HUDEP-2 (cell line): ENCODE results near the gene CDH12.
"Not testable (repeated sequence)": the region's sequence is repeated elsewhere in the genome, so short reads cannot be mapped to it uniquely, and the experiment has no call there.

Experiments used
- DNase-seq, 76 experiments: peaks; one replicate each; lab custom pipeline; 2025; ENCODE audit not compliant: unreplicated experiment in 76 of 76; lab: John Stamatoyannopoulos, UW

CDH12 gene

DNA sequence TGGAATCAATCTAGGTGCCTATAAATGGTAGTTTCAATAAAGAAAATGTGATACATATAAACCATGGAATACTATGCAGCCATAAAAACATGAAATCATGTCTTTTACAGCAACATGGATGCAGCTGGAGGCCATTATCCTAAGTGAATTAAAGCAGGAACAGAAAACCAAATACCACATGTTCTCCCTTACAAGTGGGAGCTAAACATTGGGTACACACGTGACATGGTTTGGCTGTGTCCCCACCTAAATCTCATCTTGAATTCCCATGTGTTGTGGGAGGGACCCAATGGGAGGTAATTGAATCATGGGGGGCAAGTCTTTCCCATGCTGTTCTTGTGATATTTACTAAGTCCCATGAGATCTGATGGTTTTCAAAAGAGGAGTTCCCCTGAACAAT is 78.9 kb downstream of the CDH12 start:
- not testable (repeated sequence) for DNase-seq

DNA sequence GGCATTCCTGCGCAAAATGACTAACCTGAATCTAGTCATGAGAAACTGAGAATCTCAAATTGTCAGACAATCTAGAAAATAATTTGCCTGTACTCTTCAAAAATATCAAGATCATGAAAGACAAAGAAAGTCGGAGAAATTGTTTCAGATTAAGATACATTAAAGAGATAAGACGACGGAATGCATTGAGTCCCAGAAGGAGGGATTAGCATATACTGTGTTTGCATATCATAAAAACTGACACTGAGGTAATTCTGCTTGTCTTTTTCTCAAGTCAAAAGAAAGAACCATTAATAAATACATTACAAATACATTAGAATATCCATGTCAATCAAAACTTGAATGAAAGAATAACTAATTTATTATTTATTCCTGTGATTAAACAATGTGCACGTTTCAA is 88.4 kb downstream of the CDH12 start:
- no peak for DNase-seq

- DNase-seq: peak in 3 of 76 experiments; percentile 14 to 25 (median 22)
Observed at GRCh38 chr5:22757776-22758175, 95.4 kb downstream of the CDH12 start.

DNA sequence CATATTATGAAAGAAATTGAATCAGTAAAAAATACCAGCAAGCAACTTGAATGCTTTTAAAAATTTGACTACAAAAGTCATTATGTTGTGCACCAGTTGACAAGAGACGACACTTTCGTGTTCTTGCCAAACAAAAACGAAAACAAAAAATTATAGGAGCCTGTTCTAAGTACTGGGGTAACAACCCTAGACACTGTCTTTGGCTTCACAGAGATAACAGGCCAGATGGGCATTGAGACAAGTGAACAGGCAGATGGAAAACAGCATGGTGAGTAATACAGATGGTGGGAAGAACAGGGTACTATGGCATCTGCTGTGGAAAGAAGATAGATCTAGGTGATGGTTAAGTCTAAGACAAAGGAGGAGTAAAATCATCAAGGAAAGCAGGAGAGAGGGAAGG is 99.0 kb downstream of the CDH12 start:
- DNase-seq: peak in 19 of 76 experiments; percentile 1 to 70 (median 31)

GRCh38 chr5:22751536-22751935 is 101.6 kb downstream of the CDH12 start:
- DNase-seq: no peak

GRCh38 chr5:22736443-22737003 is 116.6 kb downstream of the CDH12 start:
- no peak for DNase-seq

DNA sequence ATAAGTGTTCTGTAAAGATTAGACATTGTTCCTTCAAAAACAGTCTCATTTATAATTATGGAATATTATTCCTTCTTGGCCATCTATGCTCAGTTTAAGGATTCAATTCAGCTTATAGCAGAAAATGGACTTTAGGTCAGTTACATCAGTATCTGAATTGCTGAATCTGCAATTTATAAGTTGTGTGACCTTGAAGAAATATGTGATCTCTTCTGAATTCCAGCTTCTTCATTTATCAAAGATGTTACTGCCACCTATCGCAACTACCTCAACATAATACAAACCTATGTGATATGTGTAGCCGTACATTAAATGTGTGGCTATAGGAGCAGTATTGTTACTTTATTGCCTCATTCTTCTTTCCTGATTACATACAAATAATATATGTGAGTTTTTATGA is 118.2 kb downstream of the CDH12 start:
- no peak for DNase-seq

DNA sequence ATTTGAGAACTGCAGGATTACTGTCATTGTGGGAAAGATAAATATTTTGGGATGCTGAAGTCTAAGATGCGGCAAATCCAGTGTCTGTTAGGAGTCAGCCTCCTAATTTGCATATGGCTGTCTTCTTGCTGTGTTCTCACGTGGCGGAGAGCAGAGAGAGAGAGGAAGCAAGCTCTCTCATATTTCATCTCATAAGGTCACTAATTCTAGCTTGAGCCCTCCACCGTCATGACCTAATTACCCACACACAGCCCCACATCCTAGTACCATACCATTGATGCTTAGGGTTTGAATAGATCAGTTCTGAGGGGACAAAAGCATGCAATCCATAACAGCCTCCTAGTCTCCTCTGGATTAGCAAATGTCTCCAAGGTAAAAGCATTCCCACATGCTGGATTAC is 124.5 kb downstream of the CDH12 start:
- DNase-seq: no peak

DNA sequence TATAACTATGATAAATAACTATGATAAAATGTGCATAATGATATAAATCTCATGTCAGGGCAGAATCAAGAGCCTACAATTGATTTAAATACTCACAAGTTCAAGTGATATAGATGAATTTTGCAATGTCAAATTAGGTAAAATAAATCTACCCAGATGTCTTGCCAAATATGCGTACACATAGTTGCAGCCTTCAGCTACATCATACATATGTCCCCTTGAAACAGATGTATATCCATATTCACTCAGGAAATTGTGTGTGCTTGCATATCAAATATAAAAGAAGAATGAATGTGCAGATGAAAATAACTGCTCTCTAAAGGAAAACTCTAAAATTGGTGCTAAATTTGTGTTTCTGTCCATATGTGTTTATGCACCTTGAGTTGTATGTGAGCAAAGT is 130.7 kb downstream of the CDH12 start:
- no peak for DNase-seq

DNA sequence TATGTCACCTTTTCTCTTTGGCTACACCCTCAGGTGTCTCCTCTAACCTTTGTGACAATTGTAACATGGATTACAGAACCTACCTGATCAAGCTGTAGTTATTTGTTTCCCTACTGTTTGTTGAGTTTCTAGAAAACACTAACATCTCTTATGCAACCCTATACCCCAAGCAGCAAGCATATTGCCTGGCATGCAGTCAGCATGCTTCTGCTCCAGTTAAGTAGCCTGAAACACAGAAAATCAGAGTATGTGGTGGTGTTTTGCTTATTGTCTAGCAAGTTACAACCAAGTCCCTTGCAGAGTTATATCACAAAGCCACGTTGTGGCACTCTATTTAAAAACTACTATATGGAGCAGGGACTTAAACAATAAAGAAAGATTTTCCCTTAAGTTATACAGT is 131.1 kb downstream of the CDH12 start:
- no peak for DNase-seq

GRCh38 chr5:22719842-22720241 is 133.3 kb downstream of the CDH12 start:
- no peak for DNase-seq

DNA sequence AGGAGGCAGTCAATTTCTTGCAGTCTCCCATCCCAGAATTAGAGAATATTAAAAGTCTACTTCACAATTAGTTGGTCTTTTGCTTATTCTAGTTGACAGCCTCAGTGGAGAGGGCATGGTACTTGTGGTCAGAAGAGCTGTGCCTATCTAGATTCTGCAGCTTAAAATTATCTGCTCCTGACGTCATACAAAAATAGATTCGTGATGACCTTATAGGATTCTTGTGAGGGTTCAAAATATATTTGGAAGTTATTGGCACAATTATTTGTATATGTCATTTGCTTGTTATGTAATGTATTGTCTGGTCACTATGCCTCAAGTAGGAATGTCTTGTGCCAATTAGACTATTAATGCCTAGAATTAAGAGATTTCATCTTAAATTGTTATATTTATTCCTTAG is 142.5 kb downstream of the CDH12 start:
- DNase-seq: no peak

DNA sequence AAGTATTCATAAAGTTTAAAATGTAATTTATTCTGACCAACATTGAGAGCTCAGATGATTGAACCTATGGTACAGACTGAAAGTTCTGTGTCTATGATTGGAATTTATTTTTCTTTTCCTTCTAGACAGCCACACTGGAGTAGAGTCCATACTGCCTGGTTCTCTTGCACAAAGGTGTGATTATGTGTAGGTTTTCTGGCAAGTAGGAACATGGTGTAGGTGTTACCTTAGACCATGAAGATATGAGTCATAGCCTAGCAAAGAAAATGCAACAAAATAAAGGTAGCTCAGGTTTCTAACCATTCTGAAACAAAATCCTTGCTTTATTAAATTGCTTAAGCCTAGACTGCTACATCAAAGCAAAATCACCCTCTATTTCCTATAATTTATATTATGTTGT is 143.4 kb downstream of the CDH12 start:
- DNase-seq: no peak

GRCh38 chr5:22708770-22709328 is 144.3 kb downstream of the CDH12 start:
- DNase-seq: no peak

DNA sequence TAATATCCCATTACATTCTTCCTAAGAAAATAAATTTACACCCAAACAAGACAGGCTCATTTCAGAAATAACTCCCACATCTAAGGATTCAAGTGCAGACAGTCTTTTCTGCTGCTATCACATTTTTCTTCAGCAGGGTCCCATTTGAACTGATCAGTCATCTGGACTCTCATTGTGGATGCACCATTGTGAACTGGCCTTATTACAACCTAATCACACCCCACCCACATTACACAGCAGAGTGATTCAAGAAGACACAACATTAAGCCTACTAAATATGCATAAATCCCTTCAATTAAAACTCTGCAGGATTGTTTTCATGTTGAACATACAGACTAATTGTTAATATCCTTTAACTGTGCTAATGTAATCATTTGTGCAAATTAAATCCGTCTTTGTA is 146.2 kb downstream of the CDH12 start:
- no peak for DNase-seq

DNA sequence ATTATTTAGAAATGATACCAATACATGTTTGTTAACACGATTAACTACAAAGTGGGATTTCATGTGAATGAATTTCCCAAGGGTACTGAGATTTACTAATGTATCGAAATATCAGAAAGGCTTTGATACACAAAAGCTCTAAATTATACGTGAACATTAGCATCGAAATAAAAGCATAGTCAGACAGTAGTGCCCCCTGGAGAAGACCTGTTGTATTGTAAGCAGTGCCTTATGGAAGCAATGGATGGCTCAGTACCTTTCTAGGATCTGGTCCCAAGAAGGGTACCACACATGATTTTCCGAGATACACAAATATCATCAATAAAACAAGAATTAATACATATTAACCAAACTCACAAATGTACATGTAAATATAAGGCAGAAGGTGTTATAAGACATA is 153.8 kb downstream of the CDH12 start:
- no peak for DNase-seq

DNA sequence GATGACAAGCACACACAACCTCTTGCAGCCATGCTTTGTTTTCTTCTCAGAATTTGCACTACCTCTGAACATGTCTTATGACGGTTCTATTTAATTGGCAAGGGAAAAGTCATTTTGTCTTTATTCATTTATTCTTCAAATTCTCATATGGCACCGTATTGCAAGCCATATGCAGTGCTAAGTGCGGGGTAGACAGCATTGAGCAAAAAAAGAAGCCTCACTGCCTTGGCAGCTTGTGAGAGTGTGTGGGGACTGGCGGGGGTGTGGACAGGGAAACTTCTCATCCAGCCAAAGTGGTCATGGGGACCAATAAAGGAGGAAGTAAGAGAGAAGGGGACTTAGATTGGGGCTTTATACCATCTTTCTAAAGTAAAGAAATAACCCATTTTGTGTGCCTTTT is 160.0 kb downstream of the CDH12 start:
- DNase-seq: peak in 1 of 76 experiments; percentile 0

DNA sequence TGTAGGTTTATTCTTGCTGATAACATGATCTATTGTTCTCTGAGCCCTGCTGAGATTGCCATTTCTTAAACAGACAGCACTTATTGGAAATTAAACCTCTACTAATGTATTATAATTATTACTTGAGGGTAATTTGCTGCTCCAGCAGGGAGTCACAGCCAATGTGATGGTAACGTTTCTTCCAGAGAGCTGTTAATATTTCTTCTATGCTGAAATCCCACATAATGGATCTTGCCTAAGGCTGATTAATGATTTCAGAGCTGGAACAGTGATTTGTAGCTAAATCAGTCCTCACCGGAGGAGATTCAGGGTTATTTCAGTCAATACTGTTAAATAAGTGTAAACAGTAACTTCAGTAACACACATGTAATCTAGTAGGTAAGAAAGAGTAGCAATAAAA is 170.1 kb downstream of the CDH12 start:
- DNase-seq: no peak

DNA sequence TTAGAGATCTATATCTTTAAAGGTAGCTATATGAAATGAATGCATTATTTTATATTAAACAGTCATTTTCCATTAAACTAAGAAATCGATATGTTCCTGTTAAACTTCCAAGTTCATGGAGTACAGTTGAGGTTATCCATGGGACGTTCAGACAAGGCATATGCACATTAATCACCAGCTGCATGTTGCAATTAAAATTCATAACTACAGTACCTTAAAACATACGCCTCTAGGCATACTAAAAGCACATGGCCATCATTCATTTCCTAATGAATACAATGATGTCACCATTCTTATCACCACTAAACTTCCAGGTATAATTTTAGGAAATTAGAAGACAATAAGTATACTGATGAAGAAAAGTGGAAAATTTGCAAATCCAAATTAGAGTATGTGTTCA is 174.3 kb downstream of the CDH12 start:
- DNase-seq: no peak

GRCh38 chr5:22673131-22673530 is 180.0 kb downstream of the CDH12 start:
- DNase-seq: no peak

- no peak for DNase-seq
Observed at GRCh38 chr5:22669345-22669744, 183.8 kb downstream of the CDH12 start.

DNA sequence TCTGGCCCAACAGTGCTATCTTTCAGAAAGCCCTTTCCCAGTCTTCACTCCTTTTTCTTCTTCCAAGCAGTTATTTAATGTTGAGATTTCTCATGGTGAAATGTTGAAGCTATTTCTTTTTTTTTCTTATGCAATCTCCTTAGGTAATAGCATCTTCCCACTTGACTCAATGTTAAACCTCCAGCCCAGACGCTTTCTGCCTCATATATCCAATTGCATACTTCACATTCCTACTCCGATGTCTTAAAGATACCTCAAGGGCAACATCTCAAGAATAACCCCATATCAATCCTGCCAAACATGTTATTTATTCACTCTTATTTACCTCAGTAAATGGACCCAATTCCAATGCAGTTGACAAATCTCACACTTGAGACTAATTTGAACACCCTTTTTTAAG is 187.3 kb downstream of the CDH12 start:
- no peak for DNase-seq

DNA sequence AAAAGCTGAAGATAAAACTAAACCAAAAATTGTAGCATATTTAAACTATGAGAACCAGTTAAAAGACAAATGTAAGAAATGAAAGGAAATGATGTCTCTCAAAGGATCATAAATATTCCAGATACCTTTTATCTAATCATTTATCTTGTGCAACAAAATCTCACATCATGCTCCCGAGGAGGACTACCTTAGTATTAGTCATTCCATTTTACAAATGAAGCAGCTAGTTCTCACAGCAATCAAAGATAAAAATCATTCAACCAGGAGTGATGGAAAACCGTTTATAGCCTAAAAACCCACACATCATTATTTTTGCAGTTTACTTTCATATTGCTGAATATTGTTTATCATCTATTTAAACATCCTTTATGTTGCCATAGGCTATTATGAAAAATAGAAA is 190.0 kb downstream of the CDH12 start:
- DNase-seq: no peak
